IMR-90 (cell line): ENCODE measurements around the gene HS3ST2. TPM values are rescaled to one million over a fixed set of nuclear protein-coding genes. Genes with fewer than 3 reads are reported as not detected.

Experiments
- ATAC-seq: fragments of 200-7000 bp; cut with Tn5 transposase; 2 replicates; pipeline ENCODE4 v1.9.1; 2020; ENCODE audit warnings: low read depth, mild to moderate bottlenecking, moderate library complexity
- BruUV-seq: library from RNA; stranded (reverse); fragments of 400-500 nt; replicated peaks from 2 replicates; lab custom pipeline; 2021; lab: Mats Ljungman, UMichigan
- CTCF ChIA-PET: fragments of 300-600 bp; formaldehyde crosslinking; extraction: SDS; loops from one replicate; lab custom pipeline; 2021; ENCODE audit warnings: antibody characterized with exemption; lab: Yijun Ruan, JAX
- POLR2A ChIA-PET: fragments of 300-600 bp; sonication (Branson Sonifier 250); formaldehyde crosslinking; loops from one replicate; lab custom pipeline; 2022; ENCODE audit warnings: antibody characterized with exemption; ENCODE audit not compliant: unreplicated experiment; lab: Charles Lee
- DNase-seq: peaks from one replicate; pipeline ENCODE4 v3.0.0; 2013
- H2AFZ ChIP-seq: replicated peaks from 2 replicates; pipeline ENCODE3; 2013; ENCODE audit warnings: low read length, mild to moderate bottlenecking; ENCODE audit not compliant: poor library complexity
- H2AK5ac ChIP-seq: 2 replicates; pipeline ENCODE4 v1.6.1; 2013; ENCODE audit warnings: low read depth, low read length, inconsistent platforms
- H2AK9ac ChIP-seq: replicated peaks from 2 replicates; pipeline ENCODE3; 2013; ENCODE audit warnings: mild to moderate bottlenecking, low read depth, low read length, moderate library complexity; ENCODE audit not compliant: poor library complexity
- H2BK120ac ChIP-seq: 2 replicates; pipeline ENCODE4 v1.6.1; 2013; ENCODE audit warnings: low read depth, low read length, inconsistent platforms
- H2BK15ac ChIP-seq: 3 replicates; pipeline ENCODE4 v1.6.1; 2013; ENCODE audit warnings: low read depth, low read length, inconsistent platforms
- H2BK20ac ChIP-seq: 2 replicates; pipeline ENCODE4 v1.6.1; 2013; ENCODE audit warnings: low read depth, mild to moderate bottlenecking, inconsistent platforms, low read length, moderate library complexity
- H2BK5ac ChIP-seq: 2 replicates; pipeline ENCODE4 v1.6.1; 2013; ENCODE audit warnings: mild to moderate bottlenecking, low read depth, low read length, inconsistent platforms; ENCODE audit not compliant: poor library complexity, severe bottlenecking
- H3K14ac ChIP-seq: replicated peaks from 2 replicates; pipeline ENCODE4 v1.6.1; 2013; ENCODE audit warnings: low read depth, low read length, inconsistent platforms
- H3K18ac ChIP-seq: 2 replicates; pipeline ENCODE4 v1.6.1; 2013; ENCODE audit warnings: low read depth, low read length, control low read depth
- H3K23ac ChIP-seq: 2 replicates; pipeline ENCODE4 v1.6.1; 2013; ENCODE audit warnings: low read depth, low read length, inconsistent platforms
- H3K27ac ChIP-seq: 2 replicates; pipeline ENCODE4 v1.5.1; 2013; ENCODE audit warnings: mild to moderate bottlenecking, control low read depth, low read length; ENCODE audit not compliant: insufficient read depth
- H3K27me3 ChIP-seq: 2 replicates; pipeline ENCODE4 v1.6.1; 2013; ENCODE audit warnings: low read length; ENCODE audit not compliant: control insufficient read depth, insufficient read depth
- H3K36me3 ChIP-seq: 2 replicates; pipeline ENCODE4 v1.6.1; 2013; ENCODE audit warnings: low read length, mixed read lengths; ENCODE audit not compliant: control insufficient read depth, insufficient read depth
- H3K4ac ChIP-seq: 2 replicates; pipeline ENCODE4 v1.6.1; 2013; ENCODE audit warnings: low read depth, low read length, inconsistent platforms
- H3K4me1 ChIP-seq: 2 replicates; pipeline ENCODE4 v1.6.1; 2013; ENCODE audit warnings: low read length, mixed read lengths; ENCODE audit not compliant: control insufficient read depth, insufficient read depth
- H3K4me2 ChIP-seq: 2 replicates; pipeline ENCODE4 v1.6.1; 2013; ENCODE audit warnings: low read depth, mild to moderate bottlenecking, control low read depth, low read length, moderate library complexity
- H3K4me3 ChIP-seq: 2 replicates; pipeline ENCODE4 v1.5.1; 2013; ENCODE audit warnings: low read depth, mild to moderate bottlenecking, control low read depth, low read length, moderate library complexity; ENCODE audit not compliant: insufficient read depth
- H3K56ac ChIP-seq: 2 replicates; pipeline ENCODE4 v1.6.1; 2013; ENCODE audit warnings: low read length, inconsistent platforms; ENCODE audit not compliant: insufficient read depth; ENCODE audit errors: extremely low read depth
- H3K79me1 ChIP-seq, 2 experiments: 2 replicates each; pipeline ENCODE4 v1.6.1; 2013; ENCODE audit warnings: low read length in 2 of 2, inconsistent platforms in 1 of 2, low read depth in 1 of 2
- H3K9ac ChIP-seq: 2 replicates; pipeline ENCODE4 v1.6.1; 2013; ENCODE audit warnings: low read depth, low read length, control low read depth
- H3K9me1 ChIP-seq: 2 replicates; pipeline ENCODE4 v1.6.1; 2013; ENCODE audit warnings: low read length, inconsistent platforms; ENCODE audit not compliant: insufficient read depth
- H3K9me3 ChIP-seq: 2 replicates; pipeline ENCODE4 v1.6.1; 2013; ENCODE audit warnings: low read length; ENCODE audit not compliant: control insufficient read depth, insufficient read depth
- H4K20me1 ChIP-seq: 2 replicates; pipeline ENCODE4 v1.6.1; 2013; ENCODE audit warnings: low read length, inconsistent platforms; ENCODE audit not compliant: insufficient read depth
- H4K5ac ChIP-seq: 2 replicates; pipeline ENCODE4 v1.6.1; 2013; ENCODE audit warnings: mild to moderate bottlenecking, low read depth, low read length, control low read depth
- H4K8ac ChIP-seq, 2 experiments: 2 replicates each; pipeline ENCODE4 v1.6.1; 2013; ENCODE audit warnings: low read depth in 2 of 2, low read length in 2 of 2, control low read depth in 1 of 2, inconsistent platforms in 1 of 2
- H4K91ac ChIP-seq: 2 replicates; pipeline ENCODE4 v1.6.1; 2013; ENCODE audit warnings: low read depth, low read length, inconsistent platforms; ENCODE audit not compliant: insufficient read depth
- CTCF ChIP-seq: conservative IDR thresholded peaks from 2 replicates; pipeline ENCODE4 v1.5.1; 2012; ENCODE audit warnings: mild to moderate bottlenecking, low read depth, low read length, improper control_type of control experiment
- WGBS, 2 experiments: methylation state at CpG; one replicate each; pipeline versions ENCODE4 v1.1.5 to v1.1.7; 2013; ENCODE audit warnings: missing lambda C conversion rate in 2 of 2; ENCODE audit not compliant: insufficient read length in 1 of 2; ENCODE audit errors: extremely low coverage in 2 of 2; 5-methylcytosine and 5-hydroxymethylcytosine counted together
- dilution Hi-C: fragments of 300-500 bp; cut with HindIII; formaldehyde crosslinking; loops from one replicate; pipeline ENCODE4 v1.14.3; 2018; ENCODE audit warnings: low sequenced_read_pairs; ENCODE audit not compliant: unreplicated experiment
- in situ Hi-C: fragments of 300-500 bp; cut with MboI; formaldehyde crosslinking; loops from 3 replicates; pipeline ENCODE4 v1.14.3; 2019; ENCODE audit warnings: low sequenced_read_pairs, inconsistent platforms, mixed read lengths
- intact Hi-C: fragments of 100-400 bp; cut with micrococcal nuclease; formaldehyde crosslinking; loops from 2 replicates; pipeline ENCODE4 v1.10.0; 2022
- polyA plus RNA-seq, 3 experiments: library from polyadenylated mRNA; depleted of rRNA; stranded (reverse); fragments of >200 nt; gene quantifications; 2 replicates each; pipeline ENCODE4 v1.2.3, GENCODE V29; 2012; ENCODE audit warnings: low replicate concordance in 1 of 3
- total RNA-seq: library from RNA; depleted of rRNA; stranded (reverse); fragments of >200 nt; gene quantifications from 2 replicates; pipeline ENCODE4 v1.2.3, GENCODE V29; 2012
- TF ChIP-seq, protein P1 (sequence below): fragments of 150-350 bp; IDR thresholded peaks from 2 replicates; pipeline ENCODE4 v1.6.1; 2017; ENCODE audit warnings: mild to moderate bottlenecking, antibody characterized with exemption, low read length, low read depth

Gene HS3ST2
- total and polyA plus RNA-seq, 2 of the 4 experiments (the other 2 are of a cell fraction): not detected

GRCh38 chr16:22806811-22807210 is 7.2 kb upstream of the HS3ST2 start:
- ChIA-PET POLR2A (no interaction called here), CTCF (no interaction called here)
- Histone ChIP-seq H3K4ac (no peak overlapping the region), H3K4me1 (no peaks in the 10 kb centered on the region), H4K8ac (no peak overlapping the region), H2AFZ (no peak overlapping the region), H2AK9ac (no peak overlapping the region), H2BK15ac (no peak overlapping the region), H3K23ac (no peak overlapping the region), H2BK20ac (no peak overlapping the region), H3K18ac (no peak overlapping the region), H4K20me1 (no peaks in the 10 kb centered on the region), H2AK5ac (no peak overlapping the region), H3K9me1 (no peaks in the 10 kb centered on the region), H3K56ac (no peak overlapping the region), H3K4me2 (no peak overlapping the region), H4K91ac (no peak overlapping the region), H3K79me1 (no peaks in the 10 kb centered on the region), H3K4me3 (no peak overlapping the region), H3K9ac (no peak overlapping the region), H4K5ac (no peak overlapping the region), H3K36me3 (no peaks in the 10 kb centered on the region), H3K27me3 (no peaks in the 10 kb centered on the region), H2BK120ac (no peak overlapping the region), H2BK5ac (no peak overlapping the region), H3K27ac (no peak overlapping the region), H3K14ac (no peak overlapping the region), H3K9me3 (no peaks in the 10 kb centered on the region)
- in situ Hi-C loops: no loop called here
- no peak for DNase-seq
- dilution Hi-C loops: no loop called here
- intact Hi-C loops: no loop called here
- 14% methylated on average over 1 of the region's 8 CpGs; no CpG with 5 or more reads in 1 of the 2 experiments for WGBS, 2 experiments
- ATAC-seq: no peak
- TF ChIP-seq CTCF: no peak
- TF ChIP-seq, protein P1, sequence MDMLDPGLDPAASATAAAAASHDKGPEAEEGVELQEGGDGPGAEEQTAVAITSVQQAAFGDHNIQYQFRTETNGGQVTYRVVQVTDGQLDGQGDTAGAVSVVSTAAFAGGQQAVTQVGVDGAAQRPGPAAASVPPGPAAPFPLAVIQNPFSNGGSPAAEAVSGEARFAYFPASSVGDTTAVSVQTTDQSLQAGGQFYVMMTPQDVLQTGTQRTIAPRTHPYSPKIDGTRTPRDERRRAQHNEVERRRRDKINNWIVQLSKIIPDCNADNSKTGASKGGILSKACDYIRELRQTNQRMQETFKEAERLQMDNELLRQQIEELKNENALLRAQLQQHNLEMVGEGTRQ: no peak
- no TSS peak for BruUV-seq
